ENCODE data around the gene SPAG6.

The SPAG6 gene

DNA sequence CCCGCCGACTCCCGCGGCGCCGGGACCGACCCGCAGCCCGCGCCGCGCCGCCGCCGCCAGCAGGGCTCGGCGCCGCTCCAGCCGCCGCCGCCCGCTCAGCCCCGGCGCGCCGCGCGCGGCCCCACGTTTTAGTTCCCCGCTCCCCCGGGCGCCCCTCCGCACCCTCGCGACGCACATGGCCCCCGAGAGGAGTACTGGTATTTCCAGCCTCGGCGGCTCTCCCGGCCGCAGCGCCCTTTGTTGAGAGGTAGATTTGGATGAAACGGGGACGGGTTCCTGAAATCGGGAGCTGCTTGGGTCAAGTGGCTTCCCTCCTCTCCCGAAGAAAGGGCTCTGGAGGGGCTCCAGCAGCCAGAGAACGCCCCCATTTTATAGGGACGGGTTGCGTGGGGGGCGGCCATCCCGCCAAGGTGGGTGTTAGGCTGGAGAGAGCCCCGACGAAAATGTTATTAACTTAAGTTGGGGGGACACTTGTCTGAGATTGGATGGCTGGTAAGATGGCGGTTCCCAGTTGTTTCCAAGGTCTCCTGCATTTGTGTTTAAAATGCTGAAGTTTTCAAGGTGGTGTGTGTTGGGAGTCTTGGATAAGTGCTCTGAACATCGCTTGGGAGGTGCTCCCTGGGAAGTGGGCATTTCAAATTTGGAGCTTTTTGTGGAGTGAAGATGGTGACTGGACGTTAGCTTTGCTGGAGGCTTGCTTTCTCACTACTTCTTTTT lies 23.2 kb upstream of the SPAG6 start:
- no peak for DNase-seq (ENCODE audit: low read depth in 2 of 2)

DNA sequence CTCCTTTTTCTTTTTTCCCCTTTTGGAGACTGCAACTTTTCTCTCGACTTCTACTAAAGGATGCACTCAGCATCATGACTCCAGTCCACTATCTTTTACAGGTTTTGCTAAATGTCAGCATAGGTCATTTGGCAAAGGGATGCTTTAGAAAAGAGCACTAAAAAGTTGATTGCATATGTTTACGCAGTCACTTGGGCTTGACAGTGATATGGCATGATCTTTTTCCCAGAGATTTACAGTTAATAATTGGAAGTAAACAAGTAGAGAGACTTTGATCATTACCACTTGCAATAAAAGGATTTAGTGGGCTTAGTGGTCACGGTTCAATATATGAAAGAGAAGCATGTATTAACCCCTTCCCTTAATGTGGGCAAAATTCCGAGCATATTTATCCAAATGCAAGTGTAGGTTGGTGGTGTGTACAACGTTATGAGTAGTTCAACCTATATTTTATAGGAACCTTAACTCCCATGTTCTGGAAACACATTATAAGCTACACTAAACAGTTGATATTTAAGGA lies 22.6 kb upstream of the SPAG6 start:
- no peak for DNase-seq (ENCODE audit: low read depth in 2 of 2)

DNA sequence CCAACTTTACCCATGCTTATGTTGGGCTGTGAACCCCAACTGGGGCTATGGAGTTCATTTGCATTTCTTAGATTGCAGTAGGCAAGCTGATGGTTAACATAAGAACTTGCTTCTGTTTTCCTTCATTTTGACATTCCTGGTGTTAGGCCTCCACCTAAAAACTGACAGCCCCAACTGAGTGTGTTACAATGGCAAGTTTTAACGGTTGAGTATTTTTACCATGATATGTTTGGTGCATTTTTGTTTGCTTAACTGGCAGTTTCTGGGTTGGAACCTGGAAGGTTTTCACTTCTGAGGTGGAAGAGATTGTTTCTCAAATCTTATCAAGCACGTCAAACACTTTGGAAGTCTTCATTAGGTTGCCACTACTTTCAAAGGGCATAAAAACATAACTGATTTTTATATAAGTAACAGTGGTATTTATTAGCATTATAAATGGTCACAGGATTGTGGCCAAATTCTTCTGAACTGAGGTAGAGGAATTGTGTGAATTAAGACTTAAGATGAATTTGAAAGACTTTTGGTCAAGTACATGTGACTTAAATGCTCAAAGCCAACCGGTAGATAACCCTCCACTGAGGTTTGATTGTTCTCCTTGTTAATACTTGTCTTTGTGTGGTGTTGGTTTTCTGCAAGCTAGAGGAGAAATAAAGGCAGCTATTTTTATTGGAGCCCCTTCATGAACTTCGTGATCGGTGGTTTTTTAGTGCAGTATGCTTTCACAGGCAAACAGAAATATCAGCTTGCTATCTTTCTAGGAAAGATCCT lies 21.6 kb upstream of the SPAG6 start:
- no peak for DNase-seq (ENCODE audit: low read depth in 2 of 2)

DNA sequence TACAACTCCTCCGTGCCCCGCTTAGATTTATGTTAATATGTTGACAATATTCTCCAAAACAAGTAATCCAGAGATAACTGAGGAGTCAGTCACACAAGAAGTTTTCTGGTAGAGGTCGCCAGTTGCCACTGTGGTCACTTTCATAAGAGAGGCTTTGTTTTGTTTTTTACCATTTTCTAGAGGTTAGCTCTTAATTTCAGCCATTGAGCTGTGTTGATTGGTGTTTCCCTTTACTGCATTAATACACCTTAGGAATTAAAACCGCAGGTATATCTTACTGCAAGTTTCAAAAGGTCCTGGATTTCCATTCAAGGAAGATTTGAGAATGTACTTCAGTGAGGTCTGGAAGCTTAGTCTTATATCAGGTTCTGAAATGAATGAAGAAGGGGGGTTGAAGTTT lies 20.9 kb upstream of the SPAG6 start:
- no peak for DNase-seq (ENCODE audit: low read depth in 2 of 2)

DNA sequence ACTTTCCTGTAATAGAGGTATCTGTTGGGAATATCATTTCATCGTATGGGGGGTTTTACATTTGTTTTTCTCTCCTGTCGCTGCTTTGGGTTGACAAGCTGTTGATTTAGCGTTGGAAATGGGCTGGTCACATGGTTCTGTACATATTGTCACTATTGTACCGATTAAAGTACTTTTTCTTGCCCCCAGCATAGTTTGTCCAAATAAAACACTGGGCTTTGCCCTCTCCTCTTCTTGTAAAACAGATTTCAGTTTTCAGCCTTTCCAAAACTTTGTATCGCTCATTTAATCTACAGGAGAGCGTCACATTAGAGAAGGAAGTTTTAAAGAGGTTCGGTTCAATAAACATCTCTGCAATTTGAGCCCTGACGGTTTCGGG lies 20.4 kb upstream of the SPAG6 start:
- no peak for DNase-seq (ENCODE audit: low read depth in 2 of 2)

DNA sequence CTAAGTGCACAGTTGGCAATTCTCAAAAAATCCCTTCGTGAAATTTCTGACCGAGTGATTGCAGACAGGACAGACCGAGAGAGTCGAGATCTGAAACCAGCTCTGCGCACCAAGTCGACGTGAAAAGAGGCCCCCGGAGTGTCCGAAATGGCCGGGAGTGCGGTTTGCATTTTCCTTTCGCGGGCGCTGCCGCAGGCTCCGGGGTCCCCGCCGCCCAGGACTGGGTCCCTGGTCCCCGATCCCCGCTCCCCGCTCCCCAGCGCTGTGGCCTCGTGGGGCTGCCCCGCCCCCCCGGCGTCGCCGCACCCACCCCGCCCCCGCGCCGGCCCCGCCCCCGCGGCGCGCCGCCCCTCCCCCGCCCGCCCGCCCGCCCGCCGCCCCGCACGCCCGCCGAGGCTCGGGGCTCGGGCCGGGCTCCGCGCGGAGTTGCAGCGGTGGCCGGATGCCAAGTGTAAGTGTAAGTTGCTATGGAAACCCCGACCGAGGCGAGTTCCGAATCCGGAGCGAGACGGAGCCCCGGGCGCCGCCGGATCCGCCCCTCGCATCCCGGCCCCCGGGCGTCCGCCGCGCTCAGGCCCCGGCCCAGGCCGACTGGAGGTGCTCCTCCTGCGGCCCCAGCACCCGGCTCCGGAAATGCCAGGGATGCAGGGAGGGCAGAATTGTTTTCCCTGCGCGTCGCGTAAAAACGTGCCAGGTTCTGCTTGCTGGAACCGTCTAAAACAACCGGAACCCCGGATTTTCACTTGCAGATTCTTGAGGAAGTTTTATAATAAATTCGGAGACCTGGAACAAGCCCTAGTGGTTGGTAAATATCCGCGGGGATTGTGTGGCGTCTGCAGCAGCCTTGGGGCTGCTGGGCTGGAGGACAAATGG lies 19.8 kb upstream of the SPAG6 start:
- no peak for DNase-seq (ENCODE audit: low read depth in 2 of 2)

DNA sequence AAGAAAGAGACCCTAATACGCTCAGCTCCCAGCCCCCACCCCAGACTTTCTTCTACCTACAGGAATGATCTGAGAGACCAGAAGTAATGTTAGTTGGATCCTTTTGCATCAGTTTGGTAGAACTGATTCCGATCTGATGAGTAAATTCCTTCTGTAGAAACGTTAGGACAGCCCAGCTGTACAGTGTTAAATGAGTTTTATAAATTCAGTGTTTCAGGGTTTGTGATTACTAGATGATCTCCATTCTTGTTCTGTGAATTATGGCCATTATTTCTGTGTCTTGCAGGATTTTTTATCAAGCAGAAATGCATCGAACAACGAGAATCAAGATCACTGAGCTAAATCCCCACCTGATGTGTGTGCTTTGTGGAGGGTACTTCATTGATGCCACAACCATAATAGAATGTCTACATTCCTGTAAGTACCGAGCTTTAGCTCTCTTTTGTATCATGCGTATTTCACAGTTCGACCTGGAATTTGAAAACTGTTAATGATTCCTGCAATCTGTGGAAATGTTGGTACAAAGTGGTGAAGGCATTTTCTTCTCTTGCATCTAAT lies 19.1 kb upstream of the SPAG6 start:
- DNase-seq (ENCODE audit: low read depth in 2 of 2): no peak

DNA sequence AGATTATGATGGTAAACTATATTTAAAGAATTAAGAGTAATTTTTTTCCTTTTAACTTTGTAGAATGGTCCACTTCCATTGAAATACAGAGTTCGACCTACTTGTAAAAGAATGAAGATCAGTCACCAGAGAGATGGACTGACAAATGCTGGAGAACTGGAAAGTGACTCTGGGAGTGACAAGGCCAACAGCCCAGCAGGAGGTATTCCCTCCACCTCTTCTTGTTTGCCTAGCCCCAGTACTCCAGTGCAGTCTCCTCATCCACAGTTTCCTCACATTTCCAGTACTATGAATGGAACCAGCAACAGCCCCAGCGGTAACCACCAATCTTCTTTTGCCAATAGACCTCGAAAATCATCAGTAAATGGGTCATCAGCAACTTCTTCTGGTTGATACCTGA lies 16.1 kb upstream of the SPAG6 start:
- no peak for DNase-seq (ENCODE audit: low read depth in 2 of 2)

DNA sequence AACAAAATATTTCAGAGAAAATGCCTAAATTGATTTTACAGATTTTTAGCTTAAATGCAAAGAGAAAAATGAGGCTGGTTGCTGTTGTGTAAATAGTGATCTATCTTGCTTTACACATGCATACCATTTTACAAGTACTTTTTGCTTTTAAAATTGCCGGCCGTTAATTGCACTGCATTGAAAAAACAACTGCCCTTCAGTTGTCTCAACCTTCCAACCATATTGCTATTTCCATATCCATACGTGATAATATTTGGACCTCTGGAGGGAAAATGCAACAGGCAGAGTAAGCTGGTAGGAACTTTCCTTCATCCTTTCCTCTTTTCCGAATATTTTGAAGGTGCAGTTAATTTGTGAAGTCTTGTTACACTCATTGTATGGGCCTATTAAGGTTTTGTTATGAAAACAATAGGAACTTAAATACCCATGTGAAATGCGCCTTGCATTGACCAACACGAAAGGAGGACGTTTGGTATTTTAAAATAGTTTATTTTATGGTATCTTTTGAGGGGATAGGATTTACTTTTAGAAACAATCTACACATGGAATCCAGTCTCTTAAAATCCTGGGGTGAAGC lies 13.1 kb upstream of the SPAG6 start:
- no peak for DNase-seq (ENCODE audit: low read depth in 2 of 2)

DNA sequence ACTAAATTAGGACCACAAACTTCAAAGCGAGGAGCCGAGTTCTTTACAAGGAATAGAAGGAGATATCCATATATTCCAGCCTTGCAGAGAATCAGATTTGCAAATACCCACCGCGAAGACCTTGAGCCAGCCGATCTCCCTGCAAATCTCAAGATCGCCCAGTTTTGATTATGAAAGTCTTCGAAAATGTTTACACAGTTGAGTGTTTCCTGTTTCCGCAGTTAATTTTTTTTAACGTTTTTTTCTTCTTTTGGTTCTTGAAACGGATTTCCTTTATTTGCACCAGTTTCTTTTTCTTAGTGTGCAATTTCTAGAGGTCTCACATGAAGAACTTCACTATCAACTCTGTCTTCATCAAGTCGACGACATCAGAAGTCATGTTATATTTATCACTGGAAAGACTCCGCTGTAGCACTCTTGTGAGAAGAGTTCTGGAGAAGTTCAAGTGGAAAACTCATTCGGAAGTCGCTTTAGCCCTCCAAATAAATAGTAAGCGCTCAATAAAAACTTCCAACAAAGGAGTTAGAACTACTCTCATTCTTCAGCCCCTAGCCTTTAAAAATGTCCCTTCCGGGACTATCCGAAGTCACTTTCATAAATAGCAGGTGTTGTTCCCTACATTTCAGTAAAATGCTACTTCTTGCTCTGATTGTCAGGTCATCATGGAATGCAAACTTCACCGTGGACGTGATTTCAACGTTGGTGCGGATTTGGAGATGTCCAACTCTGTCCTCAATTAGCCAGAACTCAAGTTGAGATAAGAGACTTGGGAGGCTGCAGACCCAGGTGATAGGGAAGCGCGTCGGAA lies 11.9 kb upstream of the SPAG6 start:
- no peak for DNase-seq (ENCODE audit: low read depth in 2 of 2)

DNA sequence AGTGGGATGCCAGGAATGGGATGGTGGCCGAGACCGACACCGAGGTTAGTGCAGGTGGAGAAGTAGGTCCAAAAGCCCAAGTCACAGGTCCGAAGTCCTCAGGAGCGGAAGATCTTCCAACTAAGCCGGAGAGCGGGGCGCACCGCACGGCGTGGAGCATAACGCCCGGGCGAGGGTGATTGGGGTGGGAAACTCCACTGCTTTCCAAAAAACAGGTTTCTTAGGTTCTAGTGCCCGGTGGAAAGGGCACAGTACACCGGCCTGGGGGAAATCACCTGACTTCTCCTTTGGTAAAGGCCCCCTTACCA lies 11.4 kb upstream of the SPAG6 start:
- DNase-seq (ENCODE audit: low read depth in 2 of 2): no peak

DNA sequence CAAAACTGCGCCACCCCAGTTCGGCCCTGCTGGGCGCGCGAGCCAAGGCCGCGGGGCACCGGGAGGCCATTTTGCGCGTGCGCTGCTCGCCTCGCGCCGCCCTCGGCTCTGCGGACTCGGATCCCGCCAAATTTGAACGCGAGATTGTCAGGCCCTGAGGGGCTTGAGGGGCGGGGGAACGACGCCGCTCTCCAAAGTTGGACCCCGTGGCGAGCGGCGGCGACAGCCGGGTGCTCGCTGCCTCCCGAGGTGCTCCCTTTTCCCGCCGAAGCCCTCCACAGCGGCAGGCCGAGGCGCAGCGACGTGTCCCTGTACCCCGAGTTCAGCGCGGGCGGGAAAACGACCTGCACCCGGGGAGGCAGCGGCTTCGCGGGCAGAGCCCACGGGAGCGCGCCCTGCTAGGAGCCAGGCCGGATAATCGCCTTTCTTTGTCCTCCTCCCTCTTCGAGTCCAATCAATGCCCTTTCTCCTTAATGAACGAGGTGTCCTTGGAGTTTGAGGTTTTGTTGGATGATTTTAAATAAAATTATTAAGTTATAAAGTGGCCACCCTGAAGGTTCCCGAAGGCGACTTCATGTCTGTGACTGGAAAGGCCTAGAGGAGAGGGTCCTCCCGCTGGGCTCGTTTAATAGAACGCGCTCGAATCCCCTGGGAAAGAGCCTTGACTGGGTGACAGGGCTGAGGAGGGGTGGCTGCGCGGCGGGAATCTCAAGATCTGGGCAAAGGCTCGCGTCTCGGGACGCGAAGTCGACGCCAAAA lies 10.7 kb upstream of the SPAG6 start:
- no peak for DNase-seq (ENCODE audit: low read depth in 2 of 2)

DNA sequence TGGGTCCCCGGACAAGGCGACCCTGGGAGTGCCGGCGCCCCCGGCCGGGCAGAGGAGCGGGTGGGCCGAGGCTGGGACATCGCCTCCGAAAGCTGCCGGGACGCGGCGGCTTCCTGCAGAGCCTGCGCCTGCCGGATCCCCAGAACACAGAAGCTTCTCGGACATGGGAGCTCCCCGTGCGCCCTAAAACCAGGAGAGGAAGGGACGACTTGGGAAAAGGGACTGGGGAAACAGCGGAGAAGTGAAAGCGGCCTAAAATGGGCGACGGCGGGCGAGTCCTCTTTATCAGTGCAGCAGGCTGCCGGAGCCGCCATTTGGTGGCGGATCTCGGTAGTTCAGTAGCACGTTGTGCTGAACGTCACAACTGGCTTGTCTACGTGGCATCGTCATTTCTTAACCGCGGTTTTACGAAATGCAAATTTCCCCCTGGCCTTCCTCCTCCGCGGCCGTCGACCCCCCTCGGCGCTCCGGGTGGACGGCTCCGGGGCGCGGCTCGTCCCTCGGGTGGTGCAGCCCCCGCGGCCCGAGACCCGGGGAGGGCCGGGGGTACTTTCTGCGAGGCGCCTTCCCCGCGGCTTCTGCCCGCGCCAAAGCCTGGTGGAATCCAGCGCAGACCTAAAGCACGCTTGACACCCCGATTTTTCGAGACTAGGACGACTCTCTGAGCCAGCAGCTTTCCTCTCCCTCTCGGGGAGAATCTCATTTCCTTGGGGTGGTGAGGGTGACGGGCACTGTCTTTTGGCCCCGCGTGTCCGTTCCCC lies 9.9 kb upstream of the SPAG6 start:
- no peak for DNase-seq (ENCODE audit: low read depth in 2 of 2)

DNA sequence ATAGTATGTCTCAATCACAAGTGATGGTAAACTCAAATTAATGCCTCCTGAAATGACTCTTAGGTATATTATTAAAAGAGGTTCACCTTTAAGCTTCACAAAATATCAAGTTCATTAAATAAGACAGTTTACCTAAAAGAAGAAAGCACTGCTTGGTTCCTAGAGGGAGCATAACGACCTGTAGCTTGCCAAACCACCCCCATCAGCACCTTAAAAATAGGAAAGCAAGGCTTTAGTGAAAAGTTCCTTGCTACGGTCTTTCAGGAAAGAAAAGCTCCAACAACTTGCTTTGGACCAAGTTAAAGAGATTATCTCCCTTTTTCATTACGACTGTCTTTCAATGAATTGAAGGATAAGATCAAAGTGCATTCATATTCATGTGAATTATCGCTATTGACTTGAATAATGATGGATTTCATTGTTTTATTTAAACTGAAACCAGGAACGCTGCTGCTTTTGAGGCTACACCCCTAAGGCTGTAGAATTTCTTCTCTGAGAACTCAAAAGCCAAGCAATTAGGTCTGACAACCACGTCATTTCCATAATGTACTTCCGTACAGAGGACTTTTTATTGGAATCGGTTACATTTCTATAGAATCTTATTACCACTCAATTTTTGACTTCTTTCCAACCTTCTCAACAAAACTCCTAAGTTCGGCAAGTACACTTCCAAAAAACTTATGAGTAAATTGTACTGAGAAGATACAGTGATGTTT lies 7.0 kb upstream of the SPAG6 start:
- no peak for DNase-seq (ENCODE audit: low read depth in 2 of 2)

DNA sequence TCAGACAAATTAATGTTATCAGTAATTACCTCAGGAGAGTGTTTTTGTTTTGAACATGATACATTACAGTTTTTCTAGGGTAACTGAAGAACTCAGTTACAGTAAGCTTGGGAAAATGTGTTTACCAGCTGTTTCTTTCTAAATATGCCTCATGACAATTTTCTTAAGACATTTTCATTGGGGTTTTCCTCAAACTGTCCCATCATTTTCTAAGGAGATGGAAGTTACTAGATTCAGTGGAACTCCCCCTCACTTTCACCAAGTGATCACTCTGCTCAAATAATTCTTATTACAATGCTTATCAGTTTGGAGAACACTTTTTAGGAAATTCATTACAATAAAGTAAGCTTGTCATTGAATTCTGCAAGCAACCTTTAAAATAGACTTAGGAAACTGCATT lies 6.4 kb upstream of the SPAG6 start:
- no peak for DNase-seq (ENCODE audit: low read depth in 2 of 2)

DNA sequence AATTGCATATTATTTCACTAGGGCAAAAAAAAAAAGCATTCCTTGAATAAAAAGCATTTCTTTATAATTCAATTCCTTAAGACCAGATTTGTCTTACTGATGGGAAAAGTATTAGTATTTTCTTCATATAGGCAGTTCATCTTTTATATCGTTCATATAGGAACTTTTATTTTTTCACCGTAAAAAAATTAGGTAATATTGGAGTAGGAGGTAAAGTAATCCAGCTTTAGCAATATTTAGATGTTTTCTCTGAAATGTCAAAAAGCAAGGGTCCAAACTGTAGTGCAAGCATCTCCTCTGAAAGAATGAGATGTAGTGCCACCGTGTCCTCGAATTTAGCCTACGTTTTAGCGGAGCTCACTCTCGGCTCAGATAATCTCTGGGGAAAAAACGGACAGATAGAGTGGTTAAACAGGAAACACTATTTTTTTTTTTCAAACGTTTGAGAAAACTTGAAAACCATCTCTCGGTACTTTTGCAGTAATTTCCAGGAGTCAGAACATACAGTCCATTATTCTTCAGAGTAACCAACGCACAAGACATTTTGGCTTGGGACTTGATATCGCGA lies 5.5 kb upstream of the SPAG6 start:
- no peak for DNase-seq (ENCODE audit: low read depth in 2 of 2)

DNA sequence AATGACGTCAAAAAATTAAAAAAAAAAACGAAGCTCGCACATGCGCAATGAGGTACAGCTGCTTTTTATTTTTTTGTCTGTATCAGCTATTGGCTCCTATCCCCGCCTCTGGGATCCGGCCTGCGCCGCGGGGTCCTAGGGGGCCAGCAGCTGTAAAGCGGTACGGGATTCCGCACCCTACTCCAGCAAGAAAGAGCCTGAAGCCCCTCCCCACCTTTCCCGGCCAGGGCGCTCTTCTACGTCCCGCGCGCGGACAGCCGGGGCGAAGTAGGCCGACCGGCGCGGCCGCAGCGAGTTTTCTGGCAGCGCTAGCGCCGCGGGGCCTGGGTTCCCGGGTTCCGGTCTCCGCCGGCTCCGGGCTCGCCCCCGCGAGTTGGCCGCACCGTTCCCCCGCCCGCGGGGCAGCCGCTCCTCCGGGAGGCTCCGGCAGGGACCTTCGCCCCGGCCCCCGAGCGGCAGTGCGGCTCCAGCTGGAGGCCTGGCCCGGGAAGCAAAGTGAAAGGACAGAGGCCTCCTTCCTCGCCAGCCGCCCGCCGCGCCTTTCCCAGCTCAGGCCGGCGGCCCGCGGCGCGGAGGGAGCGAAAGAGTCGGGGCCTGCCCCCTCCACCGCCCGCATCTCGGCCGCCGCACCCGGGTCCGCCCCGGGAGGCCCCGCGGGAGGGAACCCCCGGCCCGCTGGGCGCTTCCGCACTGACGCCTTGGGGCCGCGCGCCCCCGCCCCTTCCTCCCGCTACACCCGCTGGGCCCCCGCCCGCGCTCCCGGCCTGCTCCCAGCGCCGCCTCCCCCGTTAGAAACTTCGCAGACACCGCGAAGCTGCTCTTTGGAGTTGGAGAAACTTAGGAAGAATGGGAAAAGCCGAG lies 4.7 kb upstream of the SPAG6 start:
- DNase-seq (ENCODE audit: low read depth in 2 of 2): no peak
